Measurements from ENCODE around the gene TMEM80. TPM values are rescaled to one million over a fixed set of nuclear protein-coding genes. Genes with fewer than 3 reads are reported as not detected.

The TMEM80 gene
- total and polyA plus RNA-seq, 12 donors = 11.1 to 85.3 (median 32.8) TPM

DNA sequence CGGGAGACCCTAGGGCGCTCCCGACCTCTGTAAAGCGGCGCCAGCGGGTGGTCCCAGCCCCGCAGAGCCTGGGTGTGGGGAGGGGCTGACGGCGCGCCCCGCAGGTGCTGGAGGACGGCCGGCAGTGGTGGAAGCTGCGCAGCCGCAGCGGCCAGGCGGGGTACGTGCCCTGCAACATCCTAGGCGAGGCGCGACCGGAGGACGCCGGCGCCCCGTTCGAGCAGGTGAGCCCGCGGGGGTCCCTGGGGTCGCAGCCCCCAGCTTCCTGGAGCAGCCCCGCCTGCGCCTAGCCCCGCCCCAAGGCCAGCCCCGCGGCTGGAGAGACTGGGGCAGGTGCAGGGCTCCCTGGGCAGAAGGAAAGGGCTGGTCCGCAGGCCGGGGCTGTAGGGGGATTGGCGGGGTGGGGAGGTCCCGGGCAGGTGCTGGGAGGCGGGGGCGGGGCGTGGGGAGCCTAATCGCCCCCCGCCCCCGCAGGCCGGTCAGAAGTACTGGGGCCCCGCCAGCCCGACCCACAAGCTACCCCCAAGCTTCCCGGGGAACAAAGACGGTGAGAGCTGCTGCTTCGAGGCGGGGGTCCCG lies 30.1 kb downstream of the TMEM80 start:
- Histone ChIP-seq H3K9me3 (replicated peaks in 1 of 3) (no peaks in the 10 kb centered on the region), H3K4me1 (replicated peaks in 1 of 2) (peaks cover 14 to 33% of the 10 kb centered on the region in 2 donors), H3K4me3 (peak overlapping the region in 1 of 4 donors; percentile 1), H3K36me3 (replicated peaks in 1 of 2) (no peaks in the 10 kb centered on the region), H3K27me3 (peaks cover 22% of the 10 kb centered on the region), H3K27ac (peak overlapping the region in 3 of 5 donors; percentile 63 to 85 (median 80))
- TF ChIP-seq POLR2A (IDR thresholded peaks at IDR 0.05) (no peak), CTCF (IDR thresholded peaks at IDR 0.05) (no peak)
- intact Hi-C loops (cut with DNase I) = loop anchor here in 1 of 2 donors (2.0 to 10.0 kb wide), 2 partner anchors 63 to 171 kb away; no protein-coding TSS in a partner anchor
- WGBS, 4 donors = 0 to 10% (median 4%) methylated on average over 7 to 53 of the region's 53 CpGs
- DNase-seq = no peak

GRCh38 chr11:726278-727220 lies 30.9 kb downstream of the TMEM80 start:
- 7 to 41% (median 21%) methylated on average over 9 to 61 of the region's 61 CpGs for WGBS, 4 donors
- no peaks in the 10 kb centered on the region for H3K9me3 ChIP-seq (replicated peaks in 1 of 3)
- intact Hi-C loops (cut with DNase I) = loop anchor here in 1 of 2 donors (10.0 kb wide), 1 partner anchor 172 kb away; no protein-coding TSS in a partner anchor
- no peaks in the 10 kb centered on the region for H3K36me3 ChIP-seq (replicated peaks in 1 of 2)
- H3K4me1 ChIP-seq (replicated peaks in 1 of 2) = peaks cover 11 to 26% of the 10 kb centered on the region in 2 donors
- DNase-seq = peak in 6 of 7 donors; percentile 62 to 76 (median 75)
- TF ChIP-seq CTCF (IDR thresholded peaks at IDR 0.05) (no peak), POLR2A (IDR thresholded peaks at IDR 0.05) (no peak)
- H3K27ac ChIP-seq = peak overlapping the region in 4 of 5 donors; percentile 43 to 85 (median 72)
- H3K27me3 ChIP-seq = peaks cover 18% of the 10 kb centered on the region
- peak overlapping the region in 1 of 4 donors; percentile 1 for H3K4me3 ChIP-seq

DNA sequence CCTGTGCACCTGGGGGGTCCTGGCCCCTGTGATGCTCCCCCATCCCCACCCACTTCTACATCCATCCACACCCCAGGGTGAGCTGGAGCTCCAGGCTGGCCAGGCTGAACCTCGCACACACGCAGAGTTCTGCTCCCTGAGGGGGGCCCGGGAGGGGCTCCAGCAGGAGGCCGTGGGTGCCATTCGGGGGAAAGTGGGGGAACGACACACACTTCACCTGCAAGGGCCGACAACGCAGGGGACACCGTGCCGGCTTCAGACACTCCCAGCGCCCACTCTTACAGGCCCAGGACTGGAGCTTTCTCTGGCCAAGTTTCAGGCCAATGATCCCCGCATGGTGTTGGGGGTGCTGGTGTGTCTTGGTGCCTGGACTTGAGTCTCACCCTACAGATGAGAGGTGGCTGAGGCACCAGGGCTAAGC lies 31.7 kb downstream of the TMEM80 start:
- no peaks in the 10 kb centered on the region for H3K36me3 ChIP-seq (replicated peaks in 1 of 2)
- intact Hi-C loops (cut with DNase I) = loop anchor here in 1 of 2 donors (10.0 kb wide), 1 partner anchor 172 kb away; no protein-coding TSS in a partner anchor
- no peak for DNase-seq
- H3K4me1 ChIP-seq (replicated peaks in 1 of 2) = peaks cover 11 to 26% of the 10 kb centered on the region in 2 donors
- H3K4me3 ChIP-seq = no peak overlapping the region
- no peaks in the 10 kb centered on the region for H3K9me3 ChIP-seq (replicated peaks in 1 of 3)
- H3K27me3 ChIP-seq = peaks cover 11% of the 10 kb centered on the region
- WGBS, 4 donors = 87 to 92% (median 88%) methylated on average over 5 to 12 of the region's 12 CpGs
- TF ChIP-seq CTCF (IDR thresholded peaks at IDR 0.05) = no peak
- no peak for TF ChIP-seq POLR2A (IDR thresholded peaks at IDR 0.05)
- H3K27ac ChIP-seq = peak overlapping the region in 4 of 5 donors; percentile 33 to 85 (median 72)

All from adrenal gland (tissue), 12 donors.